ENCODE results near the gene TNFSF11.

TNFSF11 gene

DNA sequence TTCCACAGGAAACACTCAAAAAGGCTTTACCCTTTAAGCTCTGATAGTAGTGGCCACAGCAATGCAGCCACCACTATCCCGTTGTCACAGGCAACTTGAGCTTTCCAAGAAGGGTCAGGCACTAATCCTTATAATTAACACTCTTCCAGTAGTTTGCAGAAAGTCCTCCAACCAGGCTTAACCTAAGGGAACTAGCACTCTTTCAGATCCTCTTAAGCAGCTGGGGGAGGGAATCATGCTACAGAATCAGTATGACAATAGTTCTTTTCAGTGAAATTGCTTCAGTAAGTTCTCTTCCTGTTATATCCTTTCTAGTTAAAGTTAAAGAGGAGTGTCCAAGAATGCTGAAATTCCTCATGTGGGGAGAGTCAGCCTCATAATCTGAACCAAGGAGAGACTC, 82.2 kb downstream of the TNFSF11 start:
- DNase-seq = no peak

- DNase-seq = no peak
These were observed 83.0 kb downstream of the TNFSF11 start for GRCh38 chr13:42656958-42657357.
